HG02571 (cell line): Measurements from ENCODE around the gene GOLGA6L26.
"Not testable (repeated sequence)": the region's sequence is repeated elsewhere in the genome, so short reads cannot be mapped to it uniquely, and the experiment has no call there.

Source experiments
- ATAC-seq: cut with Tn5 transposase; IDR thresholded peaks from one replicate; pipeline ENCODE4 v1.9.1; 2021; ENCODE audit warnings: mild to moderate bottlenecking, moderate library complexity; ENCODE audit not compliant: unreplicated experiment

Gene GOLGA6L26

GRCh38 chr15:23334096-23334495 is at the start of gene GOLGA6L26:
GOLGA6L26 (minus strand) TSS chr15:23334196; CDS start chr15:23334135, 61 bp downstream.
- ATAC-seq: not testable (repeated sequence)

GRCh38 chr15:23381192-23381591 is 47.2 kb upstream of the GOLGA6L26 start:
- not testable (repeated sequence) for ATAC-seq

GRCh38 chr15:23380700-23381099 is 46.7 kb upstream of the GOLGA6L26 start:
- not testable (repeated sequence) for ATAC-seq

GRCh38 chr15:23378946-23379345 is 45.0 kb upstream of the GOLGA6L26 start:
- ATAC-seq: not testable (repeated sequence)

- not testable (repeated sequence) for ATAC-seq
Observed at GRCh38 chr15:23374226-23374625, 40.2 kb upstream of the GOLGA6L26 start.

- ATAC-seq: not testable (repeated sequence)
Observed at GRCh38 chr15:23372891-23373600, 39.0 kb upstream of the GOLGA6L26 start.

- no peak for ATAC-seq
Observed at GRCh38 chr15:23372284-23372683, 38.3 kb upstream of the GOLGA6L26 start.

- not testable (repeated sequence) for ATAC-seq
Observed at GRCh38 chr15:23371868-23372267, 37.9 kb upstream of the GOLGA6L26 start.

- not testable (repeated sequence) for ATAC-seq
Observed at GRCh38 chr15:23371134-23371533, 37.1 kb upstream of the GOLGA6L26 start.

- no peak for ATAC-seq
Observed at GRCh38 chr15:23370578-23370977, 36.6 kb upstream of the GOLGA6L26 start.

GRCh38 chr15:23364261-23364660 is 30.3 kb upstream of the GOLGA6L26 start:
- not testable (repeated sequence) for ATAC-seq

- ATAC-seq: not testable (repeated sequence)
Observed at GRCh38 chr15:23362622-23363021, 28.6 kb upstream of the GOLGA6L26 start.

- not testable (repeated sequence) for ATAC-seq
Observed at GRCh38 chr15:23354448-23354847, 20.5 kb upstream of the GOLGA6L26 start, which contains the start of gene GOLGA8S. GOLGA8S (plus strand) TSS chr15:23354748; CDS start chr15:23354810, 62 bp downstream.

- ATAC-seq: not testable (repeated sequence)
Observed at GRCh38 chr15:23311233-23311632, 22.8 kb downstream of the GOLGA6L26 start.

- not testable (repeated sequence) for ATAC-seq
Observed at GRCh38 chr15:23305921-23306320, 28.1 kb downstream of the GOLGA6L26 start.

- ATAC-seq: not testable (repeated sequence)
Observed at GRCh38 chr15:23304805-23305204, 29.2 kb downstream of the GOLGA6L26 start.

GRCh38 chr15:23304267-23304666 is 29.7 kb downstream of the GOLGA6L26 start:
- ATAC-seq: not testable (repeated sequence)

- not testable (repeated sequence) for ATAC-seq
Observed at GRCh38 chr15:23303654-23304053, 30.3 kb downstream of the GOLGA6L26 start.

- not testable (repeated sequence) for ATAC-seq
Observed at GRCh38 chr15:23303246-23303645, 30.8 kb downstream of the GOLGA6L26 start.
